B cell (primary cell): ENCODE data around the gene TMEM244. TPM values are rescaled to one million over a fixed set of nuclear protein-coding genes. Genes with fewer than 3 reads are reported as not detected.

ENCODE experiments used
- ATAC-seq: fragments of 200-7000 bp; cut with Tn5 transposase; one replicate; pipeline ENCODE4 v1.10.0; 2021; ENCODE audit warnings: low read depth, mild to moderate bottlenecking, moderate number of reproducible peaks, moderate library complexity
- CTCF ChIA-PET: fragments of 350-600 bp; sonication (Branson Sonifier 250); formaldehyde crosslinking; loops from one replicate; lab custom pipeline; 2021; ENCODE audit warnings: antibody characterized with exemption, inconsistent platforms; lab: Charles Lee
- POLR2A ChIA-PET: fragments of 350-600 bp; sonication (Branson Sonifier 250); formaldehyde crosslinking; loops from one replicate; lab custom pipeline; 2021; ENCODE audit warnings: antibody characterized with exemption; lab: Charles Lee
- DNase-seq: peaks from one replicate; pipeline ENCODE4 v3.0.0; 2013
- H2AFZ ChIP-seq: 2 replicates; pipeline ENCODE4 v1.6.1; 2012; ENCODE audit warnings: mild to moderate bottlenecking, low read depth, low read length; ENCODE audit not compliant: insufficient read depth, poor library complexity, severe bottlenecking
- H3K27ac ChIP-seq, 2 donors: 1 replicate in 1 of 2; 2 replicates in 1 of 2; pipeline ENCODE4 v1.5.1; 2012 to 2013; ENCODE audit warnings: low read length in 2 of 2, mild to moderate bottlenecking in 2 of 2, moderate library complexity in 1 of 2
- H3K27me3 ChIP-seq, 4 experiments: fragments of 200-600 bp in 1 of 4; sonication (generic) in 1 of 4; replicated peaks in 1 of 4; 1 replicate in 2 of 4; 2 replicates in 2 of 4; pipeline versions ENCODE4 v1.6.1 to v1.7.0; 2013 to 2016; ENCODE audit warnings: low read length in 3 of 4, mild to moderate bottlenecking in 2 of 4, mixed read lengths in 1 of 4, moderate library complexity in 1 of 4; ENCODE audit not compliant: insufficient read depth in 4 of 4, control insufficient read depth in 3 of 4; ENCODE audit errors: control extremely low read depth in 1 of 4
- H3K36me3 ChIP-seq, 2 experiments: replicated peaks in 1 of 2; 1 replicate in 1 of 2; 2 replicates in 1 of 2; pipeline versions ENCODE4 v1.6.1 to v1.7.1; 2013; ENCODE audit warnings: low read length in 1 of 2; ENCODE audit not compliant: insufficient read depth in 2 of 2, control insufficient read depth in 1 of 2; ENCODE audit errors: control extremely low read depth in 1 of 2, extremely low read depth in 1 of 2
- H3K4me1 ChIP-seq, 2 donors: fragments of 200-600 bp in 1 of 2; sonication (generic) in 1 of 2; 1 replicate in 1 of 2; 2 replicates in 1 of 2; pipeline versions ENCODE4 v1.5.1 to v1.6.1; 2013 to 2017; ENCODE audit warnings: low read length in 2 of 2; ENCODE audit not compliant: control insufficient read depth in 2 of 2, insufficient read depth in 2 of 2
- H3K4me2 ChIP-seq: replicated peaks from 2 replicates; pipeline ENCODE3; 2012; ENCODE audit warnings: mild to moderate bottlenecking, low read depth, low read length; ENCODE audit not compliant: poor library complexity, severe bottlenecking
- H3K4me3 ChIP-seq, 5 experiments: fragments of 200-600 bp in 1 of 5; sonication (generic) in 1 of 5; 1 replicate in 3 of 5; 2 replicates in 2 of 5; pipeline versions ENCODE4 v1.5.1 to v1.7.0; 2011 to 2016; ENCODE audit warnings: low read length in 4 of 5, mild to moderate bottlenecking in 4 of 5, low read depth in 2 of 5, control low read depth in 1 of 5, moderate library complexity in 1 of 5; ENCODE audit not compliant: insufficient read depth in 1 of 5; ENCODE audit errors: control extremely low read depth in 1 of 5, extremely low read depth in 1 of 5
- H3K79me2 ChIP-seq: fragments of 200-600 bp; sonication (generic); one replicate; pipeline ENCODE4 v1.6.0; 2016; ENCODE audit warnings: low read length; ENCODE audit not compliant: control insufficient read depth, insufficient read depth
- H3K9ac ChIP-seq: fragments of 200-600 bp; sonication (generic); 2 replicates; pipeline ENCODE4 v1.6.1; 2017; ENCODE audit warnings: mild to moderate bottlenecking, low read length, moderate library complexity
- H3K9me3 ChIP-seq, 3 donors: one replicate each; pipeline versions ENCODE4 v1.6.1 to v1.7.1; 2013; ENCODE audit warnings: low read length in 2 of 3; ENCODE audit not compliant: control insufficient read depth in 2 of 3, insufficient read depth in 1 of 3; ENCODE audit errors: control extremely low read depth in 1 of 3
- H4K20me1 ChIP-seq: 2 replicates; pipeline ENCODE4 v1.6.0; 2012; ENCODE audit warnings: mild to moderate bottlenecking, low read length; ENCODE audit not compliant: insufficient read depth, control insufficient read depth, poor library complexity, severe bottlenecking
- H3K27ac Mint-ChIP-seq: one replicate; pipeline ENCODE4 v1.8.0; 2021; ENCODE audit warnings: mixed read lengths
- H3K27me3 Mint-ChIP-seq: one replicate; pipeline ENCODE4 v1.8.0; 2021; ENCODE audit warnings: mixed read lengths
- H3K4me1 Mint-ChIP-seq: one replicate; pipeline ENCODE4 v1.8.0; 2021; ENCODE audit warnings: mixed read lengths
- H3K4me3 Mint-ChIP-seq: one replicate; pipeline ENCODE4 v1.8.0; 2021; ENCODE audit warnings: mixed read lengths
- H3K9me3 Mint-ChIP-seq: one replicate; pipeline ENCODE4 v1.8.0; 2022; ENCODE audit warnings: mixed read lengths; ENCODE audit not compliant: insufficient read depth
- EZH2 ChIP-seq: IDR thresholded peaks from 2 replicates; pipeline ENCODE4 v1.6.1; 2012; ENCODE audit warnings: borderline replicate concordance, low read depth, mild to moderate bottlenecking, moderate library complexity, low read length; ENCODE audit not compliant: insufficient read depth, poor library complexity, severe bottlenecking
- WGBS: methylation state at CpG from one replicate; pipeline ENCODE4 v1.1.5; 2013; ENCODE audit warnings: missing lambda C conversion rate; ENCODE audit not compliant: insufficient coverage; 5-methylcytosine and 5-hydroxymethylcytosine counted together
- intact Hi-C: fragments of 100-400 bp; cut with micrococcal nuclease; formaldehyde crosslinking; loops from one replicate; pipeline ENCODE4 v1.10.0; 2022
- polyA plus RNA-seq: library from polyadenylated mRNA; depleted of rRNA; stranded (reverse); fragments of >200 nt; gene quantifications from 2 replicates; pipeline ENCODE4 v1.2.3, GENCODE V29; 2012
- total RNA-seq, 2 donors: library from RNA; stranded (reverse); fragments of 120-200 nt in 1 of 2; gene quantifications; 1 replicate in 1 of 2; 2 replicates in 1 of 2; pipeline versions ENCODE4 v1.2.3 to v1.2.4, GENCODE V29; 2013 to 2022
- TF ChIP-seq, protein P1 (sequence below): fragments of 200-600 bp; IDR thresholded peaks from one replicate; pipeline ENCODE4 v1.8.0; 2022; ENCODE audit warnings: antibody characterized with exemption, mild to moderate bottlenecking

The TMEM244 gene
- total and polyA plus RNA-seq, 2 donors (not counting 1 experiment from before 2014, with no cell fraction given), result not detected

DNA sequence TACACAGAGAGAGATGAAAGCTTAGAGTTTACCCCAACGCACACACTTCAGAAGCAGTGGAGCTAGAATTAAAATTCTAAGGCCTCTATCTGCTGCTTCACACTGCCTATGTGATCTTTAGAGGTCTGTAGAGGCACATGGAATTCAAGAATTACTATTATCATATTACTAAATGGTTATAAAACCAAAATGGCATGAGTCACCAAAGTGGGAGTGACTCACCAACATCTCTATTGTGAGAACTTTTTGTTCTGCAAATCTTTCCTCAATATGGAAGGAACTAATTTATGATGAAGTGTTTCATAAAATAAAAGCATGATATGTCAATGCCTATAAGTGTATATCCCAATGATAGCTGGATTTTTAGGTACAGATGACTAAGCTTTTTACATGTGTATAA, 28.5 kb upstream of the TMEM244 start:
- no peaks in the 10 kb centered on the region for H3K36me3 ChIP-seq
- ChIA-PET POLR2A (no interaction called here), CTCF (interaction anchor here (0.8 kb wide), 1 partner anchor 291 kb away, joined by 4 read pairs; no protein-coding TSS in a partner anchor)
- H3K4me1 ChIP-seq, result no peaks in the 10 kb centered on the region
- no peaks in the 10 kb centered on the region for H3K27me3 ChIP-seq
- no peak overlapping the region for H3K4me3 ChIP-seq
- peaks cover 8% of the 10 kb centered on the region for H3K4me1 Mint-ChIP-seq
- H2AFZ ChIP-seq, result no peak overlapping the region
- H3K27ac ChIP-seq, result no peak overlapping the region
- TF ChIP-seq EZH2, result no peak
- TF ChIP-seq, protein P1, sequence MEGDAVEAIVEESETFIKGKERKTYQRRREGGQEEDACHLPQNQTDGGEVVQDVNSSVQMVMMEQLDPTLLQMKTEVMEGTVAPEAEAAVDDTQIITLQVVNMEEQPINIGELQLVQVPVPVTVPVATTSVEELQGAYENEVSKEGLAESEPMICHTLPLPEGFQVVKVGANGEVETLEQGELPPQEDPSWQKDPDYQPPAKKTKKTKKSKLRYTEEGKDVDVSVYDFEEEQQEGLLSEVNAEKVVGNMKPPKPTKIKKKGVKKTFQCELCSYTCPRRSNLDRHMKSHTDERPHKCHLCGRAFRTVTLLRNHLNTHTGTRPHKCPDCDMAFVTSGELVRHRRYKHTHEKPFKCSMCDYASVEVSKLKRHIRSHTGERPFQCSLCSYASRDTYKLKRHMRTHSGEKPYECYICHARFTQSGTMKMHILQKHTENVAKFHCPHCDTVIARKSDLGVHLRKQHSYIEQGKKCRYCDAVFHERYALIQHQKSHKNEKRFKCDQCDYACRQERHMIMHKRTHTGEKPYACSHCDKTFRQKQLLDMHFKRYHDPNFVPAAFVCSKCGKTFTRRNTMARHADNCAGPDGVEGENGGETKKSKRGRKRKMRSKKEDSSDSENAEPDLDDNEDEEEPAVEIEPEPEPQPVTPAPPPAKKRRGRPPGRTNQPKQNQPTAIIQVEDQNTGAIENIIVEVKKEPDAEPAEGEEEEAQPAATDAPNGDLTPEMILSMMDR, result no peak
- H3K4me2 ChIP-seq, result no peak overlapping the region
- no peaks in the 10 kb centered on the region for H3K9me3 Mint-ChIP-seq
- no peak overlapping the region for H3K9ac ChIP-seq
- no peaks in the 10 kb centered on the region for H3K79me2 ChIP-seq
- DNase-seq, result no peak
- H3K27ac Mint-ChIP-seq, result no peak overlapping the region
- ATAC-seq, result no peak
- no peaks in the 10 kb centered on the region for H3K27me3 Mint-ChIP-seq
- no CpG with 5 or more reads among the region's 1 CpG for WGBS
- intact Hi-C loops, result no loop called here
- H3K4me3 Mint-ChIP-seq, result no peak overlapping the region
- H3K9me3 ChIP-seq, result no peaks in the 10 kb centered on the region
- no peaks in the 10 kb centered on the region for H4K20me1 ChIP-seq

DNA sequence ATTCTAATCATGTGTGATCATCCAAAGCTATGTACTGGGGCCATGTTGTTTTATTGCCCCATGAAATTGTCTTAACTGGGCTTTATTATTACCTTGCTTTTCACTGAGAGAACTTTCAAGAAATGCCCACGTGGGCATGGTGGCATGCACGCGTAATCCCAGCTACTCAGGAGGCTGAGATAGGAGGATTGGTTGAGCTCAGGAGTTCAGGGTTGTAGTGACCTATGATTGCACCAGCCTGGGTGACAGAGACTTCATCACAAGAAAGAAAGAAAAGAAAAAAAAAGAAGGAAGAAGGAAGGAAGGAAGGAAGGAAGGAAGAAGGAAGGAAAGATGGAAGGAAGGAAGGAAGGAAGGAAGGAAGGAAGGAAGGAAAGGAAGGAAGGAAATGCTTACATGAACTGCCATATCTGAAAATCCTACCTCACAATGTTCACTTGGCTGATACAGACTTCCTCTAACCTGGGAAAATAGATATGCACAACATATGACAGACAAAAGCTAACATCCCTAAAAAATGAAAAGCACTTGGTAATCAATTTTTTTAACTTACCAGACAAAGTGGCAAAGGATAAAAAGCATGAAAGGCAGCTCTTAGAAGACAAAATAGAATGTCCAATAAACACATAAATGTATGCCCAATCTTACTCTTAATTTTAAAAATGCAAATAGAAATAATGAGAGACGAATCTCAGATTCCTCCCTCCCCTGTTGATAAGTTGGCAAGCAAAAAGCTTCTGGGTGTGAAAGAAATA, 25.5 kb upstream of the TMEM244 start:
- TF ChIP-seq, protein P1, result no peak
- TF ChIP-seq EZH2, result no peak
- H3K36me3 ChIP-seq, result no peaks in the 10 kb centered on the region
- H3K4me3 ChIP-seq, result no peak overlapping the region
- no peaks in the 10 kb centered on the region for H4K20me1 ChIP-seq
- Mint-ChIP-seq H3K27me3 (no peaks in the 10 kb centered on the region), H3K4me3 (no peak overlapping the region), H3K27ac (no peak overlapping the region), H3K9me3 (no peaks in the 10 kb centered on the region), H3K4me1 (peaks cover 28% of the 10 kb centered on the region)
- H3K4me2 ChIP-seq, result no peak overlapping the region
- ATAC-seq, result no peak
- H3K79me2 ChIP-seq, result no peaks in the 10 kb centered on the region
- 89% methylated on average over 3 of the region's 4 CpGs for WGBS
- H2AFZ ChIP-seq, result no peak overlapping the region
- CTCF ChIA-PET, result interaction anchor here (0.6 kb wide), 3 partner anchors 295 to 691 kb away, joined by 3 to 6 read pairs (median 4); no protein-coding TSS in a partner anchor
- intact Hi-C loops, result no loop called here
- peaks cover 13 to 14% of the 10 kb centered on the region in 2 donors for H3K4me1 ChIP-seq
- H3K9ac ChIP-seq, result no peak overlapping the region
- POLR2A ChIA-PET, result no interaction called here
- H3K9me3 ChIP-seq, result no peaks in the 10 kb centered on the region
- DNase-seq, result no peak
- no peaks in the 10 kb centered on the region for H3K27me3 ChIP-seq
- no peak overlapping the region for H3K27ac ChIP-seq
